LoVo (cell line): ENCODE results near the gene MAT1A.
"Not testable (repeated sequence)": the region's sequence is repeated elsewhere in the genome, so short reads cannot be mapped to it uniquely, and the experiment has no call there.

Source experiments
- DNase-seq: peaks from one replicate; pipeline ENCODE4 v3.0.0-alpha.2; 2016; ENCODE audit warnings: low spot score

The MAT1A gene

DNA sequence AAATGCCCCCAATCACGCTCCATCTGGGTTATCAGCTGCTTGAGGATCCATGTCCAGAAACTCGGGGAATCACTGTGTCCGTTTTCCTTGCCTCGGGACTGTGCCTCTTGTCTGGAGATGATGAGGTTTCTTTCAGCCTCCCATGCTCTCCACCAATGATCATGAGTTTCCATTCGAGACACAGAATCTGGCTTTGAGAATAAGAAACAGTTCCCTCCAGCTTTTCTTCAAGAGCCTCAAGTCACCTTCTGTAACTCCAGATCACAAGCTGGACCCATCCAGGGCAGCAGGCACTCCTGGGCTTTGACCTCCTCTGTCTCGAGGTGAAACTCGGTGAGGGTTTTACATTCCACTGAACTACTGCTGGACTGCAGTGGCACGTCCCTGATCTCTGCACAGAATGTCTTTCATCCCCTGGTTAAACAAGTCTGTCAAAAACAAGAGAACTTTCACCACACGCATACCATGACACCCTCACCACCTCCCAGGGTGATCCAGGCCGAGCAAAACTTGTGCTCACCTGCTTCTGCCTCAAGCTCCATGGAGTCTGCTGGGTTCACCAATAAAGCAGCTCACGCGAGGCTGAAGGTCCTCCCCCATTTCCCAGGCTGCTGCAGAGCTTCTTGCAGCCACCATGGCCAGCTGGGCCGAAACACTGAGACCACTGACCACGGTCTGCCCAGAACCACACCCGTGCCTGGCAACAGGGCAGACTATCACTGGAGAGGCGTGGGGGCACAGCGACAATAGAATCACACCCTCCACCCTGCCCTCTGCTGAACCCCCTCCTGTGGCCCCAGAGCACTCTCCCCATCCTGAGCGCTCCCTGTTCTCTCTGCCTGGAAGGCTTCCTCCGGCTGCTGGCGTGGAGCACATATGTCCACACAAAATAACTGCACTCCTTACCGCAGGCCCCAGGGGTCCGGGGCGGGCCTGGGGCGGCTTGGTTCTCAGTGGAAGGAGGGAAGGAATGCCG, 25.1 kb downstream of the MAT1A start:
- DNase-seq: no peak

DNA sequence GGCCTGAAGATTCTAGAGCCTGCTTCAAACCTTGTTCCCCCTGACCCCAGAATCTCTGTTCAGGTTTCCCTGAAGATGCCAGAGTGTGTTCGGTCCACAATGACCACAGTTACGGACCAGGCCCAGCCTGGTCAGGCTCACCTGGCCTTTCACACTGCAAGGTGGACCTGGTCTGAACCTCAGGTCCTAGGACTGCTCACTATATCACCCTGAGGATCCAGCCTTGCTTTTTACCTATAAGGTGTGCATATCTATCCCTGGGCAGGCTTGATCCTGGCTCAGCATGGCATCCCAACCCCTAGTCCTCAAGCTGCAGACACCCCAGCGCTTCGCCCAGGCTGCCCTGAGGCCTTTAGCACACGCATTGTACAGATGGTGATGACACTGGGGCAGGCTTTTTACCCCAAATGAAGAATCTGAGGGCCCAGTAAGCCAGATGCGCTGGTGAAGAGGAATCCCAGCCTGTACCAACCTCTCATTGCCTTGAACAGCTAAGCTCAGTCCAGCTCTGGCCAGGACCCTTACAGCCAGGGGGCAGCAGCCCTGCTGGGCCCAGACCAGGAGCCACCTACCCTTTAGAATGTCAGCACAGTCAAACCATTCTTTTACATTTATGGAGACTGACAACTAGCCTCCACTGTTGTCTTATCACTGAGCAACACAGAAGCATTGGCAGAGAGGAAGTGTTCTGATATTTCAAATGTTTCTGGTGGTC, 28.0 kb downstream of the MAT1A start:
- DNase-seq: no peak

DNA sequence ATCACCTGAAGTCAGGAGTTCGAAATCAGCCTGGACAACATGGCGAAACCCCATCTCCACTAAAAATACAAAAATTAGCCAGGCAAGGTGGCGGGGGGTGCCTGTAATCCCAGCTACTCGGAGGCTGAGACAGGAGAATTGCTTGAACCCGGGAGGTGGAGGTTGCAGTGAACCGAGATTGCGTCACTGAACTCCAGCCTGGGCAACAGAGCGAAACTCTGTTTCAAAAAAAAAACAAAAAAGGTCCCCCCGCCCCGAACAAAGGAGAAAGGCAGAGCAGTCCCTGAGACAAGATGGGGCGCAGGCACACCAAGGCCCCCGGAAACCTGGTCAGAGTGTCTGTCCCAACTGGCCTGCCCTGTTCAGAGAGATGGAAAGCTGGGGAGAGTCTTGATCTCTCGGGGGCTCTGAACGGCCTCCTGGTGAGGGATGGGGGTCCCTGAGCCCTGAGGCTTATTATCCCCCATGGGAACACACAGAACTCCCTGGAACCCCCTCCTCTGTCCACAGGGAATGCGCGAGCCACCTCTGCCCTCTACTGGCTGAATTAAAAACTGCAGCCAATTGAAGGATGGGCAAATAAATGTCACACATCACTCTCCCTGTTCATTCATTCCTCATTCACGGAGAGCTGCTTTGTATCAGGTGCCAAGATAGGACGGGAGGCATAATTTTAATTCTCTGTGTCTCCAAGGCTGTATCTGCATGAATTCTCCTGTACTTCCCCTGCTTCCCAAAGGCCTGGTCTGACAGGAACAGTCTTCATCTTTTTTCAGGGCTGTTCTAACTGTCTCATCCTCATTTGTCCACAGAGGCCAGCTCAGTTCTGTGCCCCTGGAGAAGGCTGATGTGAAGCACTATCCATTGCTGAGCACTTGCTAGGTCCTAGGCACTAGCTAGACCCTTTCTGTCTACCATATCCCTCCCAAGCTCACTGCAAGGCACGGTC, 28.9 kb downstream of the MAT1A start:
- no peak for DNase-seq

DNA sequence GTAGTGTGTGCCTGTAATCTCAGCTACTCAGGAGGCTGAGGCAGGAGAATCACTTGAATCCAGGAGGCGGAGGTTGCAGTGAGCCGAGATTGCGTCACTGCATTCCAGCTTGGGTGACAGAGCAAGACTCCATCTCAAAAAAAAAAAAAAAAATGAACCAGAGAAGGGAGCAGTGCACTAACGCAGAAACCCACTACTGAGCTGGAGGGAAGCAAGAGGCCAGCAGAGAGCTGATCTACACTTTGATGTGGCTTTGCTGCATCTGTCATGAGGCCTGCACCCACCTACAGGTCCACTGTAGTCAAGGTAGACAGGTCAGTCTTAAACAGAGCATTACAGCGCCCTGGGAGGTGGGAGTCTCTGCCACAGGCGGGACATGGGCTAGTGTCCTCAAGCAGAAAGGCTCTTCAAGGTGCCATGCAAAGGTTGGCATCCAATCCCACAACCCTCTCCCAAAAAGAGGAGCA, 30.0 kb downstream of the MAT1A start:
- DNase-seq: no peak

DNA sequence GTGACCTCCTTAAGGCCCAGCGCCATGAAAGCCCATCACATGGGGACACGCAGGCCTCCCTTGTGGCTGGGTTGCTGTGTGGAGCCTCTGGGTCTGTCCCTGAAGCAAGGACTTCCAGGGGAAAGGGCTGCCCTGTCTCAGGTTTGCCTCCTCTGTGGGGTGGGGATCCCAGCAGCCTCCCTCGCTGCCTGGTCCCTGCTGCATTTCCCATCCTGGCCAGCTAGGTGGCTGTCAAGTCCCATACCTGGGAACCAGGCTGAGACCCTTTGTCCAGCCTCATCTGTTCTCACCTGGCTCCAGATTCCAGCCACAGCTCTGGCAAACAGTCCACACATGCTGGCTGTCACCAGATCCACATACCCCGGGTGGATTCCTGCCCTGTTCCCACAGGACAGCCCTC, 32.7 kb downstream of the MAT1A start:
- not testable (repeated sequence) for DNase-seq

DNA sequence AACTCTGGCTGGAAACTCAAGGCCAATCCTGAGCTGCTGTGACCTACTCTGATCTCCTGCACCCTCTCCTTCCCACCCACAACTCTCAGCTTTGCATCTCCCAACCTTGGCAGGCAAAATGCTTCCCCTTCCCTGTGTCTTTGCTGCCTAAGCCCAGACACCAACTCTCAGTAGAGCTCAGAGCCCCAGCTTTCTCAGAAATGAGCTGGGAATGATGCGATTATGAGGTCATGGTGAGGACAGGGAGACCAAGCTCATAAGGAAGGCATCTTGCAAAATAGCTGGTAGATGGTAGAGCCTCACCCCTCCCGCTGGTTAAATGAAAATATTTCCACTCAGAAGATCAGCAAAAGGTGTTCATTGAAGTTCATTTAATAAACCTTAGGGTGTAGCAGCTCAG, 34.7 kb downstream of the MAT1A start:
- DNase-seq: not testable (repeated sequence)

DNA sequence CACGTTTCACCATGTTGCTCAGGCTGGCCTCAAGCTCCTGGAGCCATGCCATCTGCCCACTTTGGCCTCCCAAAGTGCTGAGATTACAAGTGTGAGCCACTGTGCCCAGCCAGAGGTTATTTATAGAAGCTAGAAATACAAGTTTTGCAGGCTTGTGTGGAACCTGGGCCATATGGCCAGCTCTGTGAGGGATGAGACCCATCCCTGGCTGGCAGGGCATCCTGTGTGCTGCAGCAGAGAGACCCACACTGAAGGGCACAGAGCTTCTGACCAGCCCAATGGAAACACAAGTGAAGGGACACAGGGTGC, 35.5 kb downstream of the MAT1A start:
- DNase-seq: not testable (repeated sequence)

DNA sequence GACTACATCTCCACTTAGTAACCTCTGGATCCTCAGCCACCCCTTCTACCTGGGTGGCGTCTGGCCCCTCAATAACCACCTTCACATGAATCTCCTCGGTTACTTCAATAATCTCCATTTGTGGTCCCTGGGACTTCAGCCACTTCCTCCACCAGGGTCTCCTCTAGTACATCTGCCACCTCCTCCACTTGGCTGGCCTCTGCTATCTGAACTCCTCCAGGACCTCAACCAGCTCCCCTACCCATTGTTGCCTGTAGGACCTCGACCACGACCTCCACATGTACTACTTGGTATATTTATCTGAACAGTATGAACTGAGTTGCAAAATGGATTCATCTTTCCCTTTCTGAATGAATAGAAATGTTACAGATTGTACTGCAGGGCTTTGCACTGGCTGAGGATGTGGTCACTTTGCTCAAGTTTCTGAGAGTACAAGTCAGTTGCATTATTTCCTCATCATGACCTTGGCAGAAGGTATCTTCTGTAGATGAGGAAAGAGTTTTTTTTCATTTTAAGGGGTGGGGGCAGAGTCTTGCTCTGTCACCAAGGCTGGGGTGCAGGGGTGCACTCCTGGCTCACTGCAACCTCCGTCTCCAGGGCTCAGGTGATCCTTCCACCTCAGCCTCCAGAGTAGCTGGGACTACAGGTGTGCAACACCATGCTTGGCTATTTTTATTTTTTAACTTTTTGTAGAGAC, 36.0 kb downstream of the MAT1A start:
- DNase-seq: no peak

DNA sequence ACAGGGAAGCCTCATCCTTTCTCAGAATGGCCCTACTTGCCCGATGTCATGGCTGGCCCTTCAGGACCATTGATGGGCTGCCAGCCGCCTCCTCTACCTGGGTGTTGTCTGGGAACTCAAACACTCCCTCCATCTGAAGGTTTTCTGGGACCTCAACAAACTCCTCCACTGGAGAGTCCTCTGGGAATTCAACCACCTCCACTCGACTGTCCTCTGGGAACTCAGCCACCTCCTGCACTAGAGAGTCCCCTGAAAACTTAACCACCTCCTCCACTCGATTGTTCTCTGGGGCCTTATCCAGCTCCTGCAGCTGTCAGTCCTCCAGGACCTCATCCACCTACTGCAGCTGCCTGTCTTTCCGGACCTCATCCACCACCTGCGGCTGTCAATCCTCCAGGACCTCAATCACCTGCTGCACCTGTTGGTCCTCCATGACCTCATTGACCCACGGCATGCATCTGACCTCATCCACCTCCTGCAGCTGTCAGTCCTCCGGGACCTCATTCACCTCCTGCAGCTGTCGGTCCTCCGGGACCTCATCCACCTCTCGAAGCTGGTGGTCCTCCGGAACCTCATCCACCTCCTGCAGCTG, 37.1 kb downstream of the MAT1A start:
- no peak for DNase-seq

DNA sequence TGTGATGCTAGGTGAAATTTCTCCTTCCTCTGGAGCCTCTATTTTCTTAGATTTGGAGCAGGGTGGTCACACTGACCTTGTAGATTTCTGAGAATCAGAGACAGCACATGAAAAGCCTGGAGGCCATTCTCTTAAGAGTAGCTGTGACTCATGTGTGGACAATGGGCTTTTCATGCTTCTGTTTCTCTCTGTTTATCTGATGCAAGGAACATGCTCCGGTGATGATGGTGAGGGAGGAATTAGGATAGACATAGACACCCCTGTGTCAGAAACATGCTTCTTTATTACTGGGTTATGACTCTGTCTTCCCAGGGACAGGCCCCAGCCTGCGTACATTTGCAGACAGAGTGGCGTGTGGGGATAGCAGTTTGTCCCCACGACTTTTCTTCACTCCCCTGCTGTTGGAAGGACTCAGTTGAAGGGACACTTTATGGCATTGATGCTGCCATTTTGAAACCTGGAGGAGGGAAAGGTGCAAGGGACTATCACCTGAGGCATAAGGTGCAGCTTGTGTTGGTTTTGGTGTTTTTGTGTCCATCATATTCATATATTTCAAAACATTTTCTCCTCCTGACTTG, 37.7 kb downstream of the MAT1A start:
- not testable (repeated sequence) for DNase-seq

DNA sequence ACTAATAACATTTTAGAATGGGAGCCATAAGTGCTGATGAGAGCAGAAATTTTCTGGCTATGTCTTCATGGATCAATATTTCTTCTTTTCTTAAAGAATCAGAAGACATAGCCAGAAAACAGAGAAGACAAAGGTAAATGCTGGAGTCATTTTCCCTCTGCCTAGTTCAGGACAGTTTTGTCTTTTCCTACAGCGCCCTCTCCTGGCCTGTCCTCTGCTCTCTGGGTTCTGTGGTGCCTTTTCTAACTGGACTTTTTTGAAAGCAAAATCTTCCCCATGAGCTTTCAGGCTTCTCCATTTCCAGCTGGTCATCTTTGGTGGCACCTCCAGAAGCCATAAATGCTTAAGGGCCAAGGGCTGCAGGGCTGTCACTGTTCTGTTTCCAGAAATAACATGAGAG, 39.1 kb downstream of the MAT1A start:
- not testable (repeated sequence) for DNase-seq

DNA sequence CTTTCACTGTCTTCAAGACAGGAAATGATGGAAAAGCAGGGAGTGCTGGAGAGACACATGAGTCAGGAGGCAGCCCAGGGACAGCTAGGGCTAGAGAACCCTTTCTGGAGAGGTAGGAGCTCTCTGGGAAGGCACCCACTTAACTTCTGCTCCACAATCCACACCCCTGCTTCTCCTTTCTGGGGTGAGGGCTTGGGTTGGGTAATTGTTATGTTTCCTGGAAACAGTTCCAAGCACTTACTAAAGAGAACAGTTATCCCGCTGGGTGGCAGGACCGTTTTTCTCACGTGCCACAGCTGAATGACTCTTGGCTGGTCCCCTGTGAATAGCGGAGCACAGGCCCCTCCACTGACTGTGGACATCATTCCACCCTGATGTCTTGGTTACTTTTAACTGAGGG, 39.6 kb downstream of the MAT1A start:
- not testable (repeated sequence) for DNase-seq

DNA sequence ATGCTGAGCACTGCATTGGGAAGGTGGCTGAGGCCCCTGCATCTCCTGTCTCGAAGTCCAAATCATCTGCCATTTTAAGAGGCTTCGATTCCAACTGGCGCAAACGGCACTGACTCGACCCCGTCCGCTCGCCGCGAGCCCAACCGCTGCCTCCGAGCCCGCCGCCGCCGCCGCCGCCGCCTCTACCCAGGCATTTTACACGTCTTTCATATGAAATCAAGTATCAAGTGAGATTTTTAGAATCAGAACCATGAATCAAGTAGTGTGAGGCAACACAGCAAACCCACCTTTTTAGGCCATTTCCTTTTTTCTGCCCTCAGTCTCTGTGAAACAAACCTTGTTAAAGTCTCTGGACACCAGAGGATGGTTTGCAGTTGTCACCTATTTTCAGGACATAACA, 41.8 kb downstream of the MAT1A start:
- not testable (repeated sequence) for DNase-seq

DNA sequence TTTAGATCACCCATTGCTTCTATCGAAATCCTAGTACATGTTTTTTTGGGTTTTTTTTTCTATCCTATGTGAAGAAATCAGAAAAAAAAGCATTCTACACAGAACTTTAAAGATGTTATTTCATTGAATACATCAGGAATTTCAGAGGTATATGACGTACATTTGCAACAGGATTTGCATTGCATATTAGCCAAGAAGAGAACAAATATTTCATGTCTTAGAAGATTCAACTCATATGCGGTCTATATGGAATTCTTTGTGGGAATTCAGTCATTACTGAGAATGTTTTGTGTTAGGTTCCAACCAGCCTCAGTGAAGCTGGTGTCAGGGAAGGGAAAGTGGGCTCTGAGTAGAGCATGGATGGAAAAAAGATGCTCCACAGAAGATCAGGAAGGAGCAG, 45.1 kb downstream of the MAT1A start:
- DNase-seq: not testable (repeated sequence)

DNA sequence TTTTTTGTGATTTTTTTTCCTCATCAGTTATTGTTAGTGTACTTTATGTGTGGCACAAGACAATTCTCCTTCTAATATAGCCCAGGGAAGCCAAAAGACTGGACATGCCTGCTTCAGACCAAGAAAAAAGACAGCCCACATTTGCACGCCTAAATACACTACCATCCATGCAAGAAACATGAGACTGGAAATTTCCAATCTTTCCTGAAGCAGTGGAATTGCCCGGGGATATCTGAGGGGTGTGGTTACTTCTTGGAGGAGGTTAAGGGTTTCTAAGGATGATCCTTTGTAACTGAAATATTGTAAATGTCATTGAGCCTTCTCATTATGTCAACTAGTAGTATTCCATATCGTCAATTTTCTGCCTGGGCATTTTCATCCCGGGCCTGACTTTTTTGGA, 47.1 kb downstream of the MAT1A start:
- DNase-seq: not testable (repeated sequence)

DNA sequence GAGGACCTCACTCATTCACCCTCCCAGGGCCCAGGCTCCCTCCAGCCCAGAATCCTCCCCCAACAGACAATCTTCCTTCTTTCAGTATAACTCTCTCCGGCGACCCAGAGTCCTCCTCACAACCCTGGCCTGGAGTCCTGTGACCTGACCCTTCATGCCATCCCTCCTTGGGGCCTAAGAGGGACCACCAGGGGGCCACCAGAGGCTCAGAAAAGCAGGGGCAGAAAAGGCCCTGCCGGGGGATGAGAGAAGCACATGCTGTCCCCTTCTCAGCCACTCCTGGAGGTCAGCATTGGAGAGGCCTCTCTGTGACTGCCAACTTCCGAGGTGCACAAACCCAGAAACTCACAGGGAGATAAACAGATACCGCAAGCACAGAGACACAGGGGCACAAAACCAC, 53.0 kb downstream of the MAT1A start:
- not testable (repeated sequence) for DNase-seq

DNA sequence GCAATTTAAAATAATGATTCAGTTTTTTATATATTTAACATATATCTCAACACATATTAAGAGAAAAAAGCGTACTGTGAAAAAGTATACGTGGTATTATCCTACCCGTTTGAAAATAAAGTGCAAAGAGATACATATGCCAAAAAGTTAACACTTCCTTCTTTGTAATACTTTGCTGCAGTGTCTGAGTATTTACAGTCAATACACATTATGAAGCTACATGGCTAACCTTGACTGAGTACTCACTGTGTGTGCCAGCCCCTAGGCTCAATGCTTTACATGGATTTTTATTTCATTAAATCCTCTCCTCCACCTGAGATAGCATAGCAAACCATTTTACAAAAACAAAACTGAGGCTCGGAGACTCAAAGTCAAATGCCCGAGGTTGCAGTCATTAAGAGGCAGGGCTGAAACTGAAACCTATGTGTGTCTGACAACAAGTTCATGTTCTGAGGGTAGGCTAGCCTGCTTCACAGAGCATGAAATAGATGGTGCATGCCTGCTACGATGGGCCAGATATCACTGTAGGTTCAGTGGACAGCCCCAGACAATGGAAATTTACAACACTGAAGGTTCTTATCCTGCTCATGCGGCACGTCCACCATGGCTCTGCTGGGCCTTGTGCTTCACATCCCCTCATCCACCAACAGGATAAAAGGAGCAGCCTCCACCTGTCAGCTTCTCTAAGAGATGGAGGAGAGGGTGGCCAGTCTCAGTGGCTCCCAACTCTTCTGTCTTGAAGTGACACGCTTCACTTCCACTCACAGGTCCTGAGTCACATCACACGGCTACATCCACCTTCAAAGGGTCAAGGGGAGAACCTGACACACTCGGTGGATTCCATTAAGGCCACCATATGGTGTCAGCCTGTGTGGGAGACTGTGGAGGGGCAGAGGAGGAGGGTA, 54.9 kb downstream of the MAT1A start:
- not testable (repeated sequence) for DNase-seq

DNA sequence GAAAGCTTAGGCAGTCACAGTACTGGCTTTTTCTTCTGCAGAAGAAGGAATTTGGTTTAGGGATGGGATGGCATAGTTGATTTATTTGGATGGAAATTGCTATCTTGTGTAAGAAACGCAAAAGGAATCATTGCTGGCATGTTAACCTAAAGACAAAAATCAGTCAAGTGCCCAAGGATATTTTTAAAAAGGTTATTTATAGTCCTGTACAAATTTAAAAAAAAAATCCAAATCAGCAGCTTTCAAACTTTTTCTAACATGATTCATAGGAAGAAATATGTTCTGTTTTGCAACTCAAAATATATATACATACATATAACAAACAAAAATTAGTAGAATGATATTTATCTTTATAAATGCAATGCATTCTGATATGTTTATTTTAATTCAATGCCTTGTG, 55.6 kb downstream of the MAT1A start:
- not testable (repeated sequence) for DNase-seq

DNA sequence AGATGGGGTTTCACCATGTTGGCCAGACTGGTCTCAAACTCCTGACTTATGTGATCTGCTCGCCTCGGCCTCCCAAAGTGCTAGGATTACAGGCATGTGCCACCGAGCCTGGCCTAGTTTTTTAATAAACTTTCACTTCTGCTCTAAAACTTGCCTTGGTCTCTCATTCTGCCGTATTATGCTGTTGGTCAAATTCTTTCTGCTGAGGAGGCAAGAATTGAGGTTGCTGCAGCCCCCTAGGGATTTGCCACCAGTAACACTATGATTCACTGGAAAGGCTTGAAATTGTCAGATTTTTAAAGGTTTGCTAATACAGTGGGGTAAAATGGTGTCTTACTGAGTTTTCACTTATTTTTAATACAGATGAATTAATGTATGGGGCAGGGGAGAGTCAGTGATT, 62.7 kb downstream of the MAT1A start:
- DNase-seq: not testable (repeated sequence)

DNA sequence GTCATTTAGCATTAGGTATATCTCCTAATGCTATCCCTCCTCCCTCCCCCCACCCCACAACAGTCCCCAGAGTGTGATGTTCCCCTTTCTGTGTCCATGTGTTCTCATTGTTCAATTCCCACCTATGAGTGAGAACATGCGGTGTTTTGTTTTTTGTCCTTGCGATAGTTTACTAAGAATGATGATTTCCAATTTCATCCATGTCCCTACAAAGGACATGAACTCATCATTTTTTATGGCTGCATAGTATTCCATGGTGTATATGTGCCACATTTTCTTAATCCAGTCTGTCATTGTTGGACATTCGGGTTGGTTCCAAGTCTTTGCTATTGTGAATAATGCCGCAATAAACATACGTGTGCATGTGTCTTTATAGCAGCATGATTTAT, 66.4 kb downstream of the MAT1A start:
- DNase-seq: not testable (repeated sequence)
